Immature natural killer cell (primary cell): ENCODE data around the gene GRIK1. TPM values are rescaled to one million over a fixed set of nuclear protein-coding genes. Genes with fewer than 3 reads are reported as not detected.
"Not testable (repeated sequence)": the region's sequence is repeated elsewhere in the genome, so short reads cannot be mapped to it uniquely, and the experiment has no call there.

ENCODE experiments used
- DNase-seq, 3 donors: peaks; one replicate each; pipeline ENCODE4 v3.0.0; 2022; ENCODE audit warnings: mixed read lengths in 1 of 3
- H3K27ac Mint-ChIP-seq, 6 donors: one replicate each; pipeline ENCODE4 v1.8.0; 2020; ENCODE audit warnings: mixed read lengths in 6 of 6, mild to moderate bottlenecking in 5 of 6, inconsistent platforms in 4 of 6, moderate library complexity in 3 of 6
- H3K27me3 Mint-ChIP-seq, 3 donors: one replicate each; pipeline ENCODE4 v1.8.0; 2020 to 2021; ENCODE audit warnings: low read depth in 3 of 3, mild to moderate bottlenecking in 3 of 3, mixed read lengths in 3 of 3, moderate library complexity in 3 of 3, inconsistent platforms in 1 of 3
- H3K36me3 Mint-ChIP-seq, 3 donors: one replicate each; pipeline ENCODE4 v1.8.0; 2020; ENCODE audit warnings: mixed read lengths in 3 of 3, inconsistent platforms in 2 of 3, mild to moderate bottlenecking in 2 of 3
- H3K4me1 Mint-ChIP-seq, 2 donors: one replicate each; pipeline ENCODE4 v1.8.0; 2020; ENCODE audit warnings: inconsistent platforms in 2 of 2, mild to moderate bottlenecking in 2 of 2, mixed read lengths in 2 of 2, moderate library complexity in 1 of 2
- H3K4me3 Mint-ChIP-seq, 5 donors: one replicate each; pipeline ENCODE4 v1.8.0; 2020; ENCODE audit warnings: mild to moderate bottlenecking in 5 of 5, mixed read lengths in 5 of 5, inconsistent platforms in 3 of 5, moderate library complexity in 3 of 5
- H3K9me3 Mint-ChIP-seq, 6 donors: one replicate each; pipeline ENCODE4 v1.8.0; 2020; ENCODE audit warnings: mild to moderate bottlenecking in 6 of 6, mixed read lengths in 6 of 6, inconsistent platforms in 4 of 6, moderate library complexity in 3 of 6
- polyA plus RNA-seq, 3 donors: library from polyadenylated mRNA; unstranded; fragments of 300-500 nt; fragmentation: Illumina TruSeq; gene quantifications; one replicate each; pipeline ENCODE4 v1.2.3, GENCODE V29; 2021

The GRIK1 gene
- polyA plus RNA-seq = not detected

GRCh38 chr21:29939924-29940275 lies at the start of gene GRIK1:
TSS of gene GRIK1 (minus strand) at chr21:29939996.
- Mint-ChIP-seq H3K27ac (peak within 1 kb of the TSS in 1 of 6 donors; percentile 67), H3K4me3 (no peak within 1 kb of the TSS), H3K27me3 (peaks cover 0 to 3% (median 3%) of the 10 kb centered on the region in 3 donors), H3K9me3 (peaks cover 4 to 36% (median 16%) of the 10 kb centered on the region in 6 donors), H3K4me1 (no peaks in the 10 kb centered on the region), H3K36me3 (peaks cover 0 to 8% (median 3%) of the 10 kb centered on the region in 3 donors)
- DNase-seq = no peak

DNA sequence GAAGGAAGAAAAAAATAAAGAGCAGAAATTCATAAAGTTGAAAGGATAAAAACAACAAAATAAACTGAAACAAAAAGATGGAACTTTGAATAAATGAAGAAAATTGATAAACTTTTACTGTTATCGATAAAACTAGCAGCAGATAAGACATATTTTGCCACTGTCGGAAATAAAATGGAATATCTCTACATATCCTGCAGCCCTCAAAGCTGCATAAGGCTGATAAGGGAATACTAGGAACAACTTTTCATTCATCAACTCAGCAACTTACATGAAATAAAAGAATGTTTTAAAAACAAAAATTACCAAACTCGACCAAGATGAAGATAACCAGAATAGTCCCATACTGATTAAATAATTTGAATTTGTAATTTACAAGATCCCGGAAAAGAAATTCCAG lies 48.0 kb upstream of the GRIK1 start:
- H3K4me3 Mint-ChIP-seq = no peak overlapping the region
- no peaks in the 10 kb centered on the region for H3K4me1 Mint-ChIP-seq
- H3K27ac Mint-ChIP-seq = no peak overlapping the region
- no peaks in the 10 kb centered on the region for H3K36me3 Mint-ChIP-seq
- peaks cover 0 to 2% (median 0%) of the 10 kb centered on the region in 3 donors for H3K27me3 Mint-ChIP-seq
- no peak for DNase-seq
- H3K9me3 Mint-ChIP-seq = peaks cover 5 to 49% (median 19%) of the 10 kb centered on the region in 6 donors

GRCh38 chr21:29985866-29986265 lies 46.1 kb upstream of the GRIK1 start:
- Mint-ChIP-seq H3K9me3 (peaks cover 2 to 43% (median 21%) of the 10 kb centered on the region in 6 donors), H3K36me3 (no peaks in the 10 kb centered on the region), H3K4me1 (no peaks in the 10 kb centered on the region), H3K27me3 (peaks cover 0 to 2% (median 0%) of the 10 kb centered on the region in 3 donors), H3K27ac (no peak overlapping the region), H3K4me3 (no peak overlapping the region)
- DNase-seq = no peak

- Mint-ChIP-seq H3K27me3 (no peaks in the 10 kb centered on the region), H3K36me3 (no peaks in the 10 kb centered on the region), H3K4me1 (no peaks in the 10 kb centered on the region)
Observed at GRCh38 chr21:29979043-29979442, 39.2 kb upstream of the GRIK1 start.

GRCh38 chr21:29975776-29976175 lies 36.0 kb upstream of the GRIK1 start:
- Mint-ChIP-seq H3K4me3 (no peak overlapping the region), H3K27ac (no peak overlapping the region), H3K36me3 (no peaks in the 10 kb centered on the region), H3K4me1 (no peaks in the 10 kb centered on the region), H3K27me3 (no peaks in the 10 kb centered on the region), H3K9me3 (peaks cover 3 to 23% (median 15%) of the 10 kb centered on the region in 6 donors)
- DNase-seq = no peak

More at GRCh38 chr21:29979043-29979442, 39.2 kb upstream of the GRIK1 start:
- DNase-seq = no peak
- H3K4me3 Mint-ChIP-seq = no peak overlapping the region
- H3K9me3 Mint-ChIP-seq = peaks cover 5 to 18% (median 9%) of the 10 kb centered on the region in 6 donors
- no peak overlapping the region for H3K27ac Mint-ChIP-seq

- H3K27ac Mint-ChIP-seq = no peak overlapping the region
- no peak overlapping the region for H3K4me3 Mint-ChIP-seq
- no peaks in the 10 kb centered on the region for H3K4me1 Mint-ChIP-seq
- no peaks in the 10 kb centered on the region for H3K36me3 Mint-ChIP-seq
- H3K9me3 Mint-ChIP-seq = peaks cover 2 to 23% (median 16%) of the 10 kb centered on the region in 6 donors
- H3K27me3 Mint-ChIP-seq = no peaks in the 10 kb centered on the region
- DNase-seq = no peak
Observed at GRCh38 chr21:29973258-29973657, 33.5 kb upstream of the GRIK1 start.

- Mint-ChIP-seq H3K4me3 (no peak overlapping the region), H3K4me1 (no peaks in the 10 kb centered on the region), H3K27ac (no peak overlapping the region), H3K9me3 (peaks cover 4 to 52% (median 9%) of the 10 kb centered on the region in 6 donors), H3K27me3 (no peaks in the 10 kb centered on the region), H3K36me3 (peaks cover 0 to 4% (median 0%) of the 10 kb centered on the region in 3 donors)
- no peak for DNase-seq
Observed at GRCh38 chr21:29961291-29962027, 21.7 kb upstream of the GRIK1 start.

DNA sequence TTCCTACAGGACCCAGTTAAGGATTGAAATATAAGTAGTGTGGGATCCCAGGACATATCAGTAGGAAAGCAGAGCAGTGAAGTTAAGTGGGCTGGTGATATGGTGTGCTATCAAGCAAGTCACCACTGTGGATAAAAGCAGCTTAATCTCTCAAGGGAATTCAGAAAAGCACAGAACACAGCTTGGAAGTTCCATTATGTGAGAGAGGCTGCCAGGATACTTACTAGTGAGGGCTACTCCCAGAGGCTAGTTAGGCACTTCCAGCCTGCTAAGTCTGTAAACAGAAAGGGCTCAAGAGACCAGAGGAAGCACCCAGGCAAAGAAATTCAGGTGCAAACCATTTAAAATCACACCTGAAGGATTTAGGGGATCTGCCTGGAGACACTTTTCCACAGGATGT lies 18.8 kb upstream of the GRIK1 start:
- H3K4me3 Mint-ChIP-seq = no peak overlapping the region
- peaks cover 0 to 4% (median 0%) of the 10 kb centered on the region in 3 donors for H3K36me3 Mint-ChIP-seq
- DNase-seq = no peak
- no peak overlapping the region for H3K27ac Mint-ChIP-seq
- H3K27me3 Mint-ChIP-seq = no peaks in the 10 kb centered on the region
- peaks cover 6 to 44% (median 11%) of the 10 kb centered on the region in 6 donors for H3K9me3 Mint-ChIP-seq
- H3K4me1 Mint-ChIP-seq = no peaks in the 10 kb centered on the region

DNA sequence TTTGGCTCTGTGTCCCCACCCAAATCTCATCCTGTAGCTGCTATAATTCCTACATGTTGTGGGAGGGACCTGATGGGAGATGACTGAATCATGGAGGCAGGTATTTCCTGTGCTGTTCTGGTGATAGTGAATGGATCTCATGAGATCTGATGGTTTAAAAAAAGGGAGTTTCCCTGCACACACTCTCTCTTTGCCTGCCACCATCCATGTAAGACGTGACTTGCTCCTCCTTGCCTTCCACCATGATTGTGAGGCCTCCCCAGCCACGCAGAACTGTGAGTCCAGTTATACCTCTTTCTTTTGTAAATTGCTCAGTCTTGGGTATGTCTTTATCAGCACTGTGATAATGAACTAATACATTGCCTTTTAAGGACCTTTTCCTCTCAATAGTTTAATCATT lies 18.2 kb upstream of the GRIK1 start:
- not testable (repeated sequence) for H3K4me3 Mint-ChIP-seq, H3K36me3 Mint-ChIP-seq, H3K4me1 Mint-ChIP-seq, H3K27me3 Mint-ChIP-seq, DNase-seq, H3K27ac Mint-ChIP-seq
- H3K9me3 Mint-ChIP-seq = peaks cover 3 to 49% (median 13%) of the 10 kb centered on the region in 6 donors

DNA sequence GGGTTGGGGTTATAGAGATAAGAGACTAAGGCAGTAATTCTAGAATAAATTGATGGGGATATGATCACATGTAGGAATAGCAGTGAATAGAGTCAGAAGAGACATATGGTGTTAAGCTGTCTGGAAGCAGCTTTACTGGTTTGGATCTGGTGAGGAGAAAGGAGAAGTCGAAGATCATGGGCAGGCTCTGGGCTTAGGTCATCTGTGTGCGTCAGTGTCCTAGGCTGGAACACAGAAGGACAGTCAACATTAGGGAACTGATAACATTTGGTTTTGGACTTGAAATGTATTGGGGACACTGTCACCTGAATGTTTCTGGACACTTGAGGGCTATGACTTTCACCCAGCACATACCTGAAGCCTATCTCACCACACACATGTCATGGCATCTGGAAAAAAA lies 13.9 kb upstream of the GRIK1 start:
- Mint-ChIP-seq H3K4me3 (no peak overlapping the region), H3K36me3 (no peaks in the 10 kb centered on the region), H3K4me1 (no peaks in the 10 kb centered on the region), H3K27me3 (no peaks in the 10 kb centered on the region), H3K9me3 (peaks cover 6 to 30% (median 9%) of the 10 kb centered on the region in 6 donors), H3K27ac (no peak overlapping the region)
- DNase-seq = no peak

GRCh38 chr21:29953072-29953471 lies 13.3 kb upstream of the GRIK1 start:
- Mint-ChIP-seq H3K27me3 (peaks cover 0 to 2% (median 0%) of the 10 kb centered on the region in 3 donors), H3K4me1 (no peaks in the 10 kb centered on the region), H3K27ac (no peak overlapping the region), H3K4me3 (no peak overlapping the region), H3K36me3 (no peaks in the 10 kb centered on the region), H3K9me3 (peaks cover 3 to 24% (median 9%) of the 10 kb centered on the region in 6 donors)
- no peak for DNase-seq

DNA sequence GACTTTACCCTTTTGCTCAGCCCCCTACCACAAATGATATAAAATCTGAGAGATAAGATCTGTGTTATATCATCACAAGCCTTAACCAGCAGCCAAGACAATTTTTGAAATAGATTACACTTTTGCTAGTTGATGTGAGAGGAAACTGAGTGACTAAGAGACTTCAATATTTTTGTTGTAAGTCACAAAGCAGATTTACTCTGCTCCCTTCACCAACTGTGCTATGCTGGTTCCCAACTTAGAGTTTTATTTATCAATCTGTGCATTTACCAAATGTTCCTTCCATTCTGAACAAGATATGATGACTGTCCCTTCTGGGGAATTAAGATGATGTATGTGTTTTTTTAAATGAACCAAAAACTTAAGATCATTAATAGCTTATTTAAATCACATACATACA lies 12.1 kb upstream of the GRIK1 start:
- no peaks in the 10 kb centered on the region for H3K4me1 Mint-ChIP-seq
- H3K27me3 Mint-ChIP-seq = peaks cover 0 to 2% (median 0%) of the 10 kb centered on the region in 3 donors
- no peak overlapping the region for H3K4me3 Mint-ChIP-seq
- H3K27ac Mint-ChIP-seq = no peak overlapping the region
- no peak for DNase-seq
- peaks cover 0 to 3% (median 0%) of the 10 kb centered on the region in 3 donors for H3K36me3 Mint-ChIP-seq
- H3K9me3 Mint-ChIP-seq = peaks cover 6 to 17% (median 9%) of the 10 kb centered on the region in 6 donors

GRCh38 chr21:29949991-29950390 lies 10.2 kb upstream of the GRIK1 start:
- no peak overlapping the region for H3K4me3 Mint-ChIP-seq
- H3K27me3 Mint-ChIP-seq = peaks cover 0 to 2% (median 1%) of the 10 kb centered on the region in 3 donors
- peaks cover 4 to 17% (median 8%) of the 10 kb centered on the region in 6 donors for H3K9me3 Mint-ChIP-seq
- H3K36me3 Mint-ChIP-seq = peaks cover 0 to 5% (median 0%) of the 10 kb centered on the region in 3 donors
- DNase-seq = no peak
- H3K4me1 Mint-ChIP-seq = no peaks in the 10 kb centered on the region
- no peak overlapping the region for H3K27ac Mint-ChIP-seq

GRCh38 chr21:29947119-29947518 lies 7.3 kb upstream of the GRIK1 start:
- no peak overlapping the region for H3K27ac Mint-ChIP-seq
- no peaks in the 10 kb centered on the region for H3K4me1 Mint-ChIP-seq
- H3K36me3 Mint-ChIP-seq = peaks cover 0 to 8% (median 0%) of the 10 kb centered on the region in 3 donors
- H3K9me3 Mint-ChIP-seq = peaks cover 3 to 15% (median 4%) of the 10 kb centered on the region in 6 donors
- peaks cover 0 to 2% (median 1%) of the 10 kb centered on the region in 3 donors for H3K27me3 Mint-ChIP-seq
- no peak for DNase-seq
- H3K4me3 Mint-ChIP-seq = no peak overlapping the region
